ENCODE data around the gene PIGT. TPM values are rescaled to one million over a fixed set of nuclear protein-coding genes. Genes with fewer than 3 reads are reported as not detected.

Gene PIGT
- total RNA-seq, 1 experiment from 2014 or later = 73.9 TPM

GRCh38 chr20:45367126-45367525 is 48.8 kb upstream of the PIGT start:
- Histone ChIP-seq H2BK12ac (ENCODE audit: insufficient read length, low read depth, low read length) (no peak overlapping the region), H3K9ac (ENCODE audit: extremely low read depth, insufficient read length, low read length) (no peak overlapping the region), H3K27me3 (ENCODE audit: insufficient read depth, low read length) (no peaks in the 10 kb centered on the region), H3K23ac (ENCODE audit: insufficient read length, low read depth, low read length) (no peak overlapping the region), H3T11ph (ENCODE audit: low read length) (no peak overlapping the region), H2BK20ac (ENCODE audit: low read depth, low read length, poor library complexity, severe bottlenecking) (no peak overlapping the region), H2BK120ac (ENCODE audit: low read depth, low read length, poor library complexity, severe bottlenecking) (no peak overlapping the region), H4K5ac (ENCODE audit: insufficient read length, low read depth, low read length) (no peak overlapping the region), H3K23me2 (ENCODE audit: insufficient read length, low read depth, low read length, poor library complexity, severe bottlenecking) (peaks cover 9% of the 10 kb centered on the region), H3K4ac (ENCODE audit: low read depth, low read length) (no peak overlapping the region), H2BK15ac (ENCODE audit: low read depth, low read length) (no peak overlapping the region), H3K4me1 (ENCODE audit: insufficient read depth, low read length) (peaks cover 6% of the 10 kb centered on the region; the same call in 1 of the 2 replicates), H3K14ac (ENCODE audit: insufficient read depth, low read length) (no peak overlapping the region), H4K8ac (replicated peaks; ENCODE audit: insufficient read length, low read depth, low read length) (no peak overlapping the region), H2BK5ac (ENCODE audit: insufficient read length, low read length) (no peak overlapping the region), H4K91ac (ENCODE audit: insufficient read length, low read depth, low read length) (no peak overlapping the region), H3K9me3 (ENCODE audit: control insufficient read depth, low read depth, low read length) (no peaks in the 10 kb centered on the region), H3K18ac (ENCODE audit: insufficient read length, low read depth, low read length) (no peak overlapping the region), H3K79me1 (ENCODE audit: insufficient read depth, low read depth, low read length, poor library complexity, severe bottlenecking) (peaks cover 2% of the 10 kb centered on the region), H2AK5ac (ENCODE audit: insufficient read length, low read length) (no peak overlapping the region), H3K4me2 (ENCODE audit: insufficient read depth, insufficient read length, low read length) (no peak overlapping the region), H3K56ac (ENCODE audit: insufficient read length, low read depth, low read length) (no peak overlapping the region), H2AFZ (ENCODE audit: low read length) (no peak overlapping the region), H3K79me2 (ENCODE audit: insufficient read depth, low read length) (no peaks in the 10 kb centered on the region; the same call in 1 of the 2 replicates), H3K27ac (ENCODE audit: insufficient read length, low read depth, low read length) (no peak overlapping the region), H4K20me1 (ENCODE audit: control insufficient read depth, insufficient read depth, insufficient read length) (no peaks in the 10 kb centered on the region)
- no peak for TF ChIP-seq CTCF (conservative IDR thresholded peaks at IDR 0.05)
- Mint-ChIP-seq H3K9me3 (no peaks in the 10 kb centered on the region), H3K36me3 (ENCODE audit: insufficient read depth in 1 of 3, low read depth in 3 of 3) (peaks cover 6 to 35% (median 20%) of the 10 kb centered on the region in 3 experiments; a peak in 6 of 7 replicates), H3K4me3 (no peak overlapping the region), H3K27ac (no peak overlapping the region), H3K27me3 (ENCODE audit: low read depth) (peaks cover under 1% of the 10 kb centered on the region; the same call in 1 of the 2 replicates), H3K4me1 (peaks cover 9 to 10% of the 10 kb centered on the region in 2 experiments)
- no peak for DNase-seq

Measured in H9 (cell line).